CD8-positive, alpha-beta memory T cell (primary cell): ENCODE data around the gene RNF222. TPM values are rescaled to one million over a fixed set of nuclear protein-coding genes. Genes with fewer than 3 reads are reported as not detected.
A peak's percentile ranks its signal among the peaks of the same experiment; 100 is the strongest.

Source experiments
- CTCF ChIA-PET: fragments of 350-600 bp; sonication (Branson Sonifier 250); formaldehyde crosslinking; loops from one replicate; lab custom pipeline; 2021; ENCODE audit warnings: antibody characterized with exemption; lab: Charles Lee
- POLR2A ChIA-PET: fragments of 350-600 bp; sonication (Branson Sonifier 250); formaldehyde crosslinking; loops from one replicate; lab custom pipeline; 2021; ENCODE audit warnings: antibody characterized with exemption; lab: Charles Lee
- DNase-seq, 5 donors: peaks; one replicate each; pipeline versions ENCODE4 v3.0.0 to v3.0.0-alpha.2; 2020 to 2022; ENCODE audit warnings: mixed read lengths in 1 of 5
- H3K27ac ChIP-seq: one replicate; pipeline ENCODE4 v1.7.0; 2013; ENCODE audit warnings: low read depth, mild to moderate bottlenecking, low read length, moderate library complexity
- H3K27me3 ChIP-seq: 2 replicates; pipeline ENCODE4 v1.7.0; 2013; ENCODE audit warnings: low read length, mild to moderate bottlenecking; ENCODE audit not compliant: insufficient read depth, poor library complexity, severe bottlenecking
- H3K36me3 ChIP-seq: 2 replicates; pipeline ENCODE4 v1.7.0; 2013; ENCODE audit warnings: mild to moderate bottlenecking, low read length, moderate library complexity; ENCODE audit not compliant: insufficient read depth
- H3K4me1 ChIP-seq: 2 replicates; pipeline ENCODE4 v1.7.0; 2013; ENCODE audit warnings: mild to moderate bottlenecking, low read length, moderate library complexity; ENCODE audit not compliant: insufficient read depth
- H3K4me3 ChIP-seq: 2 replicates; pipeline ENCODE4 v1.7.0; 2013; ENCODE audit warnings: mild to moderate bottlenecking, low read length
- H3K9me3 ChIP-seq: 2 replicates; pipeline ENCODE4 v1.7.0; 2013; ENCODE audit warnings: mild to moderate bottlenecking, low read length
- H3K27ac Mint-ChIP-seq, 8 donors: one replicate each; pipeline ENCODE4 v1.8.0; 2020 to 2021; ENCODE audit warnings: mixed read lengths in 8 of 8, mild to moderate bottlenecking in 6 of 8, inconsistent platforms in 3 of 8, moderate library complexity in 3 of 8
- H3K27me3 Mint-ChIP-seq, 2 donors: one replicate each; pipeline ENCODE4 v1.8.0; 2020 to 2021; ENCODE audit warnings: mixed read lengths in 2 of 2, mild to moderate bottlenecking in 1 of 2, moderate library complexity in 1 of 2
- H3K36me3 Mint-ChIP-seq, 3 donors: one replicate each; pipeline ENCODE4 v1.8.0; 2020 to 2021; ENCODE audit warnings: mixed read lengths in 3 of 3, inconsistent platforms in 1 of 3, mild to moderate bottlenecking in 1 of 3
- H3K4me1 Mint-ChIP-seq, 3 donors: one replicate each; pipeline ENCODE4 v1.8.0; 2020 to 2021; ENCODE audit warnings: mixed read lengths in 3 of 3, inconsistent platforms in 1 of 3, mild to moderate bottlenecking in 1 of 3
- H3K4me3 Mint-ChIP-seq, 7 donors: one replicate each; pipeline ENCODE4 v1.8.0; 2020 to 2021; ENCODE audit warnings: mixed read lengths in 7 of 7, mild to moderate bottlenecking in 6 of 7, moderate library complexity in 4 of 7, inconsistent platforms in 2 of 7
- H3K9me3 Mint-ChIP-seq, 5 donors: one replicate each; pipeline ENCODE4 v1.8.0; 2020 to 2022; ENCODE audit warnings: mixed read lengths in 5 of 5, mild to moderate bottlenecking in 3 of 5, moderate library complexity in 2 of 5, inconsistent platforms in 1 of 5
- polyA plus RNA-seq: library from polyadenylated mRNA; unstranded; fragments of 300-500 nt; fragmentation: Illumina TruSeq; gene quantifications from one replicate; pipeline ENCODE4 v1.2.3, GENCODE V29; 2021
- total RNA-seq, 2 experiments: library from RNA; stranded (reverse); gene quantifications; one replicate each; pipeline ENCODE4 v1.2.3, GENCODE V29; 2021

RNF222 gene
- total RNA-seq: not detected
- 0.18 TPM for polyA plus RNA-seq

- H3K27ac Mint-ChIP-seq: no peak within 1 kb of the TSS
- H3K4me1 Mint-ChIP-seq: peaks cover 10 to 19% (median 10%) of the 10 kb centered on the region in 3 donors
- H3K27me3 ChIP-seq: peaks cover 14% of the 10 kb centered on the region
- H3K4me3 Mint-ChIP-seq: no peak within 1 kb of the TSS
- no peak within 1 kb of the TSS for H3K27ac ChIP-seq
- peaks cover 12 to 44% of the 10 kb centered on the region in 2 donors for H3K27me3 Mint-ChIP-seq
- H3K36me3 ChIP-seq: no peaks in the 10 kb centered on the region
- no peak within 1 kb of the TSS for H3K4me3 ChIP-seq
- peaks cover 15% of the 10 kb centered on the region for H3K4me1 ChIP-seq
- H3K36me3 Mint-ChIP-seq: no peaks in the 10 kb centered on the region
- CTCF ChIA-PET: no interaction called here
- POLR2A ChIA-PET: no interaction called here
- DNase-seq: no peak
- no peaks in the 10 kb centered on the region for H3K9me3 Mint-ChIP-seq
- no peaks in the 10 kb centered on the region for H3K9me3 ChIP-seq
These were observed at the start of gene RNF222 for GRCh38 chr17:8397636-8398035. Gene RNF222 (minus strand): TSS chr17:8397827. CDS start chr17:8393461, 4,366 bp downstream.

GRCh38 chr17:8445536-8445935 is 47.9 kb upstream of the RNF222 start:
- DNase-seq: no peak
- Histone ChIP-seq H3K4me1 (peaks cover 34% of the 10 kb centered on the region), H3K27ac (no peak overlapping the region), H3K27me3 (no peaks in the 10 kb centered on the region), H3K36me3 (peaks cover 34% of the 10 kb centered on the region), H3K4me3 (no peak overlapping the region), H3K9me3 (no peaks in the 10 kb centered on the region)
- Mint-ChIP-seq H3K36me3 (peaks cover 0 to 80% (median 24%) of the 10 kb centered on the region in 3 donors), H3K27ac (peak overlapping the region in 1 of 8 donors; percentile 24), H3K9me3 (no peaks in the 10 kb centered on the region), H3K4me3 (no peak overlapping the region), H3K27me3 (no peaks in the 10 kb centered on the region), H3K4me1 (peaks cover 38 to 58% (median 50%) of the 10 kb centered on the region in 3 donors)
- CTCF ChIA-PET: no interaction called here
- POLR2A ChIA-PET: no interaction called here

DNA sequence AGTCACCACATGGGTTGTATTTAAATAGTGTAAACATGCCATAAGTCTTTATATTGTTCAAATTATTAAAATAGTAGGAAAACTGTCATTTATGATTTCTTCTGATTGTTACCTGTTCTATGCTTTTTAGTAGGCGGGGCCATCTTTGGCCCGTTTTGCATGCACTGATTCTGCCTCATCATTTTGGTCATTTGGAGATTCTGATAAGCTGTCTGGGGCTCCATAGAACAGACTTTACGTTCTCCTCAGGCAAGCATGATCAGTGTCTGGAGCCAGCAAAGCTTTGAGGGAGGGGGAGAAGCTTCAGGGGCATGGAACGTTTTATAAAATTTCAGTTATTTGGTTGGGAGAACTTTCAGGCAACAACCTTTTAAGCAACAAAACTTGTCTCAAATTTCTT is 46.9 kb upstream of the RNF222 start:
- Histone ChIP-seq H3K4me3 (no peak overlapping the region), H3K27me3 (no peaks in the 10 kb centered on the region), H3K36me3 (peaks cover 31% of the 10 kb centered on the region), H3K27ac (no peak overlapping the region), H3K4me1 (peaks cover 41% of the 10 kb centered on the region), H3K9me3 (no peaks in the 10 kb centered on the region)
- Mint-ChIP-seq H3K4me3 (no peak overlapping the region), H3K27me3 (no peaks in the 10 kb centered on the region), H3K9me3 (no peaks in the 10 kb centered on the region), H3K27ac (peak overlapping the region in 1 of 8 donors; percentile 8), H3K4me1 (peaks cover 43 to 68% (median 59%) of the 10 kb centered on the region in 3 donors), H3K36me3 (peaks cover 0 to 79% (median 22%) of the 10 kb centered on the region in 3 donors)
- no peak for DNase-seq
- ChIA-PET POLR2A (no interaction called here), CTCF (no interaction called here)

DNA sequence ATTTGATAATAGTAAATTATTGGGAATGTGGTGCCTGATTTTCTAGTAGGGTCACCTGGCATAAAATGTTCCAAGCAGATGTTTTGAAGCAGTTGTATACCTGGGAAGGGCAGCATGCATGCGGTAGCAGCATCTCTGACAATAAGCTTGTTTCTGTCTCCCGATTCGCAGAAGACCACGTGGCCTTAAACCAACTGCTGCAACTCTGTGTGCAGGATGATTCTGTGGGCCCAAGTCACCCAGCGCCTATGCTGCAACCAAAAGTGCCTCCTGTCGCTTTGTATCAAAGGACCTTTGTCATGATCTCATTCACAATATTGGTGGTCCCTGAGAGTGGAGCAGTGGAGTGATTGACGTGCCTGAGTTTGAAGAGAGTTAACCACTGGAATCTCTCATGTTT is 46.1 kb upstream of the RNF222 start:
- H3K27me3 Mint-ChIP-seq: no peaks in the 10 kb centered on the region
- Histone ChIP-seq H3K4me3 (no peak overlapping the region), H3K9me3 (no peaks in the 10 kb centered on the region), H3K4me1 (peaks cover 43% of the 10 kb centered on the region), H3K27me3 (no peaks in the 10 kb centered on the region), H3K36me3 (peaks cover 26% of the 10 kb centered on the region), H3K27ac (no peak overlapping the region)
- peak overlapping the region in 2 of 8 donors; percentile 7 to 61 for H3K27ac Mint-ChIP-seq
- no peaks in the 10 kb centered on the region for H3K9me3 Mint-ChIP-seq
- ChIA-PET CTCF (no interaction called here), POLR2A (no interaction called here)
- H3K4me1 Mint-ChIP-seq: peaks cover 44 to 71% (median 63%) of the 10 kb centered on the region in 3 donors
- no peak for DNase-seq
- peaks cover 0 to 76% (median 20%) of the 10 kb centered on the region in 3 donors for H3K36me3 Mint-ChIP-seq
- H3K4me3 Mint-ChIP-seq: no peak overlapping the region

GRCh38 chr17:8442310-8442709 is 44.7 kb upstream of the RNF222 start:
- H3K27ac ChIP-seq: no peak overlapping the region
- peaks cover 25% of the 10 kb centered on the region for H3K36me3 ChIP-seq
- no peaks in the 10 kb centered on the region for H3K27me3 ChIP-seq
- no peak overlapping the region for H3K4me3 ChIP-seq
- H3K9me3 ChIP-seq: no peaks in the 10 kb centered on the region
- no peak for DNase-seq
- no peaks in the 10 kb centered on the region for H3K27me3 Mint-ChIP-seq
- peaks cover 0 to 69% (median 15%) of the 10 kb centered on the region in 3 donors for H3K36me3 Mint-ChIP-seq
- ChIA-PET CTCF (no interaction called here), POLR2A (no interaction called here)
- H3K4me1 ChIP-seq: peaks cover 55% of the 10 kb centered on the region
- H3K27ac Mint-ChIP-seq: peak overlapping the region in 4 of 8 donors; percentile 31 to 88 (median 76)
- peak overlapping the region in 1 of 7 donors; percentile 29 for H3K4me3 Mint-ChIP-seq
- peaks cover 51 to 83% (median 77%) of the 10 kb centered on the region in 3 donors for H3K4me1 Mint-ChIP-seq
- no peaks in the 10 kb centered on the region for H3K9me3 Mint-ChIP-seq

DNA sequence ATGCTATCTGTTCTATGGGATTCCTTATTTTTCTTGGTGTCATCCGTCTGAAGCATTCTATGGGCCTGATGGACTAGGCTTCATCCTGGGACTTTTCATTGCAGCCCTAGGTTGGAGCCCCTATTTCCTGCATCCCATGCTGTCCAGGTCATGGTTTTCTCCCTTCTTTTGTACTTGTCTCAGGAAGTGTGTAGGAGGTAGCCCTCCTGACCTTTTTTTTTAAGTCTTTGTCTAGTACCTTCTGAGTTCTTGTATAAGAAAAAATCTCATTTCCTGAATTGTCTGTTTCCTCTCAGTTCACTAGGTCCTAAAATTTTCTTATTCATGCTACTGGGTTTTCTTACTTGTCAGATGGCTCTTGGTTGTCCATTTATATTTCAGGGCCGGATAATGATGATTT is 44.1 kb upstream of the RNF222 start:
- Mint-ChIP-seq H3K27me3 (no peaks in the 10 kb centered on the region), H3K4me3 (peak overlapping the region in 2 of 7 donors; percentile 10 to 29), H3K9me3 (no peaks in the 10 kb centered on the region), H3K4me1 (peaks cover 56 to 83% (median 81%) of the 10 kb centered on the region in 3 donors), H3K27ac (peak overlapping the region in 7 of 8 donors; percentile 1 to 88 (median 67)), H3K36me3 (peaks cover 0 to 64% (median 15%) of the 10 kb centered on the region in 3 donors)
- Histone ChIP-seq H3K36me3 (peaks cover 19% of the 10 kb centered on the region), H3K27me3 (no peaks in the 10 kb centered on the region), H3K27ac (no peak overlapping the region), H3K4me3 (no peak overlapping the region), H3K4me1 (peaks cover 61% of the 10 kb centered on the region), H3K9me3 (no peaks in the 10 kb centered on the region)
- no peak for DNase-seq
- CTCF ChIA-PET: no interaction called here
- POLR2A ChIA-PET: no interaction called here

DNA sequence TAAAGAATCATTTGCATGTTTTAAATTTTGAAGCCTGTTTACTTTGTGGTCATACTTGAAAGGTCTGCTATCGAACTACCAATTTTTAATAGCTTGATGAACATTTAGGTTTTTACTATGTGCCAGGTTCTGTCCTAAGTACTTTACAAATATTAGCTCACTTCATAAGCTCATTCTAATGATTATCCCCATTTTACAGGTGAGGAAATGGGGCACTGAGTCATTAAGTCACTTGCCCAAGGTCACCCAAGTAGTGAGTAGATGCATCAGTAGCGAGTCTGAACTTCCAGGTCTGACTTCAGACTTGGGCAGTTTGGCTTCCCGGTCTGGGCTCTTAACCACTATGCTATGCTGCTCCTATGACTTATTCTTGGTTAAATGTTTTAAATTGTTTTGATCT is 42.1 kb upstream of the RNF222 start:
- peaks cover 62% of the 10 kb centered on the region for H3K4me1 ChIP-seq
- H3K27me3 ChIP-seq: no peaks in the 10 kb centered on the region
- Mint-ChIP-seq H3K9me3 (no peaks in the 10 kb centered on the region), H3K27ac (peak overlapping the region in 5 of 8 donors; percentile 17 to 90 (median 68)), H3K36me3 (peaks cover 0 to 57% (median 10%) of the 10 kb centered on the region in 3 donors), H3K4me1 (peaks cover 61 to 85% (median 79%) of the 10 kb centered on the region in 3 donors), H3K27me3 (no peaks in the 10 kb centered on the region), H3K4me3 (peak overlapping the region in 4 of 7 donors; percentile 12 to 67 (median 32))
- H3K36me3 ChIP-seq: peaks cover 10% of the 10 kb centered on the region
- POLR2A ChIA-PET: no interaction called here
- no peaks in the 10 kb centered on the region for H3K9me3 ChIP-seq
- DNase-seq: no peak
- no peak overlapping the region for H3K4me3 ChIP-seq
- CTCF ChIA-PET: no interaction called here
- no peak overlapping the region for H3K27ac ChIP-seq

- Mint-ChIP-seq H3K4me1 (peaks cover 50 to 73% (median 66%) of the 10 kb centered on the region in 3 donors), H3K27me3 (no peaks in the 10 kb centered on the region), H3K36me3 (peaks cover 0 to 44% (median 8%) of the 10 kb centered on the region in 3 donors), H3K27ac (peak overlapping the region; percentile 19 to 91 (median 84)), H3K4me3 (peak overlapping the region in 5 of 7 donors; percentile 15 to 73 (median 68)), H3K9me3 (no peaks in the 10 kb centered on the region)
- Histone ChIP-seq H3K27ac (no peak overlapping the region), H3K27me3 (no peaks in the 10 kb centered on the region), H3K36me3 (no peaks in the 10 kb centered on the region), H3K4me3 (no peak overlapping the region), H3K4me1 (peaks cover 53% of the 10 kb centered on the region), H3K9me3 (no peaks in the 10 kb centered on the region)
- DNase-seq: peak in 4 of 5 donors; percentile 10 to 47 (median 24)
- ChIA-PET POLR2A (interaction anchor here (0.8 kb wide), 1 partner anchor 26 kb away, joined by 3 read pairs; no protein-coding TSS in a partner anchor), CTCF (no interaction called here)
These were observed 40.8 kb upstream of the RNF222 start for GRCh38 chr17:8438441-8438840.
